Renal cortex interstitium (tissue), 11 donors: ENCODE measurements around the gene CAP1. TPM values are rescaled to one million over a fixed set of nuclear protein-coding genes. Genes with fewer than 3 reads are reported as not detected.
"Not testable (repeated sequence)": the region's sequence is repeated elsewhere in the genome, so short reads cannot be mapped to it uniquely, and the experiment has no call there.

Experiments
- DNase-seq, 11 donors: peaks; one replicate each; pipeline ENCODE4 v3.0.0-alpha.2; 2013; ENCODE audit warnings: low read depth in 9 of 11, low spot score in 4 of 11; ENCODE audit errors: extremely low read depth in 1 of 11
- polyA plus RNA-seq, 3 donors: library from polyadenylated mRNA; unstranded; fragments of 120-200 nt; gene quantifications; one replicate each; pipeline ENCODE4 v1.2.1, GENCODE V29; 2013; ENCODE audit not compliant: insufficient read length in 3 of 3

Gene CAP1
- polyA plus RNA-seq, 3 donors = 169 to 193 (median 193) TPM

GRCh38 chr1:40017951-40018575 lies 22.5 kb upstream of the CAP1 start:
- no peak for DNase-seq

DNA sequence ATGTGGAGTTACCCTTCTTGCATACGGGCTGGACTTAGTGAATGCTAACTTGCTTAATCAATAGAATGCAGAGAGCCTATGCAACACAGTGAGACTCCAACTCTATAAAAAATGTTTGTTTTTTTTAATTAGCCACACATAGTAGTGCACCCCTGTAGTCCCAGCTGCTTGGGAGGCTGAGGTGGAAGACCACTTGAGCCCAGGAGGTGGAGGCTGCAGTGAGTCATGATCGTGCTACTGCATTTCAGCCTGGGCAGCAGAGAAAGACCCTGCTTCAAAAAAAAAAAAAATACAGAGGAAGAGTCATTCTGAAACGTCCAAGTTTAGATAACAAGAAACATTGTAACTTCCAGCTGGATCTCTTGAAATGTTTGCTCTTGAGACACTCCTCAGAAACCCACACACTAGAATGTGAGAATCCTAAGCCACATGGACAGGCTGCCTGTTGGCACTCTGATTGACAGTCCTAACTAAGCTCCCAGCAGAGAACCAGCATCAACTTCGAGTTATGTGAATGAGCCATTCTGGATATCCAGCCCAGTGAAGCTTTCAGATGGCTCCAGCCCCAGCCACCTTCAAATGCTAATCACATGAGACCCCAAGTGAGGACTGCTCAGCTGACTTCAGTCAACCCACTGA lies 20.0 kb upstream of the CAP1 start:
- no peak for DNase-seq

- DNase-seq = no peak
Measured at GRCh38 chr1:40023379-40023944, 17.1 kb upstream of the CAP1 start.

DNA sequence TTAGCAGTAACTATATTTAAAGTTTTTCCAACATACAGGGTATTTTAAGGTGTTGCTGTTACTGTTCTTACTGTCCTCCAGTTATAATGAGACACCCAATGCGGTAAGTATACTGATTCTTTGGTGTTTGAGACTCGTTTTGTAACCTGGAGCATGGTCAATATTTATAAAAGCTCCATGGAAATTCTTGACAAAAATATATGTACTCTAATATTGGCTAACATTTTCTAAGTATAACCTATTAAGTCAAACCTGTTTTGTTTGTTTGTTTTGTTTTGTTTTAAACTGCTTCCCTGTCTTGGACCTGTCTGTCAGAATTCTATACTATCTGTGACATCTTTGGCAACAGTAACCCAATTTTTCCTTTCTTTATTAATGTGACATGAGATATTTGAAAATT lies 15.9 kb upstream of the CAP1 start:
- DNase-seq = no peak

- DNase-seq = no peak
Measured at GRCh38 chr1:40027647-40028046, 12.9 kb upstream of the CAP1 start.

GRCh38 chr1:40029608-40030007 lies 10.9 kb upstream of the CAP1 start:
- no peak for DNase-seq

DNA sequence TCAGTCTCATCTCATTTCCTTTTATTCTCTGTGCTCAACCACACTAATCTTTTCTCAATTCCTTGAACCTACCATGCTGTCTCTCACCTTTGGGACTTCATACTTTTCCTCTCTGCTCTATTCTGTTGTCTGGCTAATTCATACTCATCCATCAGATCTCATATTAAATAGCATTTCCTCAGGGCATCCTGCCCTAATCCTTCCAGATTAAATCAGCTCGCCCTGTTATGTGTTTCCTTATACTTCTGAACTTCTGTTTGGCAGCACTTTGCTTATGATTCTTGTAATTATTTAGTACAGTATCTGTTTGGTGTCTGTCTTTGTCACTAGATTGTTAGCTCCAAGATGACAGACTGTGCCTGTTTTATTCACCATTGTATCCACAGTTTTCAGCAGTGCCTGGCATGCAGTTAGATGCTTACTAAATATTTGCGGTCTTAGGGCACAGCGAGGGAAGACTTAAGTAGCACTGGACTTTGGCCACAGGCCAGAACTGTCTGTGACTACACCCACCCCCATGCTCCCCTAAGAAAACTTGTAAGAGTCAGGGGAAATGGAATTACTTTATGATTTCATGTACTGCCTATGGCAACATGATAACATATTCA lies 9.9 kb upstream of the CAP1 start:
- peak in 1 of 11 donors; percentile 25 for DNase-seq

DNA sequence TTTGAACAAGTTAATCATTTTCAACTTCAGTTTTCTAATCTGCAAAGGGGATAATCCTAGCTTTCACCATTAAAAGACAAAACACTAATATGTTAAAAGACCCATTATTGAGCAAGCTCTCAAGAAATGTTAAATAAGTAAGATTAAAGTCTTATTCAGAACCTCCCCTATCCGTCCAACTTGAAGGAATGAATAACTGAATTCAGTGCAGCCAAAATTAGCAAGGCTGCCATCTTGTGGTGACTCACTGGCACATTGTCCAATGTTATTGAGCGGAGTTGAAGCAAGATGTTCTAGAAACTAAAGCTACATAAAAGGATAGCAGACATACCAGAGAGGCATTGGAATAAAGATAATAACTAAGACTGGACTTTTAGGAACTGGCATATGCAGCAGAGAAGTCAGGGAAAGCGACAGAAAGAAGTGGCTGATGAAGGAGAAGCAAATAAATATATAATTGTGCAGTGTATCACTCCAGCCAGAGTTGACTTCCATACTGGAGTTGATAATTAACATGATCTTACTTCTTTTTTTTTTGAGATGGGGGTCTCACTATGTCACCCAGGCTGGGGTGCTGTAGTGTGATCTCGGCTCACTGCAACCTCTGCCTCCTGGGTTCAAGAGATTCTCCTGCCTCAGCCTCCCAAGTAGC lies 8.2 kb upstream of the CAP1 start:
- peak in 9 of 11 donors; percentile 22 to 46 (median 31) for DNase-seq

GRCh38 chr1:40034869-40035268 lies 5.7 kb upstream of the CAP1 start:
- DNase-seq = no peak

- DNase-seq = no peak
Measured at GRCh38 chr1:40036574-40036973, 4.0 kb upstream of the CAP1 start.

- DNase-seq = not testable (repeated sequence)
Measured at GRCh38 chr1:40037254-40037653, 3.3 kb upstream of the CAP1 start.

DNA sequence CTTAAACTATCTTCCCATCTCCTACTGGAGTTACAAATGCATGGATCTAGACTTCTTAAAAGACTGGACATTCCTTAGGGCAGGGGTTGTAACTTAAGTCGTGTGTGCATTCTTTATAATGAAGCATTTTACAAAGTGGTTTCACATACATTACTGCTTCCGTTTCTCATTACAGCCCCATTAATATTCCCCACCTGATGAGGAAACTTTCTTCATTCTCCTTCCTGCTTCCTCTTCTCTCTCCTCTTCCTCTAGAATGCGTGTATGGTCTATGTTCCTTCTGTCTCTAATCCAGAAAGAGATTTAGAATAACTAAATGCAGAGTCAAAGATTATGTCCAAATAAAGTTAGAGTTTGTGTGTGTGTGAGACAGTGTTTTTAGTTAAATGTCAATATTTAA lies 1.8 kb upstream of the CAP1 start:
- DNase-seq = no peak

GRCh38 chr1:40039245-40039756 lies 1.2 kb upstream of the CAP1 start:
- DNase-seq = peak in 6 of 11 donors; percentile 23 to 50 (median 30)

DNA sequence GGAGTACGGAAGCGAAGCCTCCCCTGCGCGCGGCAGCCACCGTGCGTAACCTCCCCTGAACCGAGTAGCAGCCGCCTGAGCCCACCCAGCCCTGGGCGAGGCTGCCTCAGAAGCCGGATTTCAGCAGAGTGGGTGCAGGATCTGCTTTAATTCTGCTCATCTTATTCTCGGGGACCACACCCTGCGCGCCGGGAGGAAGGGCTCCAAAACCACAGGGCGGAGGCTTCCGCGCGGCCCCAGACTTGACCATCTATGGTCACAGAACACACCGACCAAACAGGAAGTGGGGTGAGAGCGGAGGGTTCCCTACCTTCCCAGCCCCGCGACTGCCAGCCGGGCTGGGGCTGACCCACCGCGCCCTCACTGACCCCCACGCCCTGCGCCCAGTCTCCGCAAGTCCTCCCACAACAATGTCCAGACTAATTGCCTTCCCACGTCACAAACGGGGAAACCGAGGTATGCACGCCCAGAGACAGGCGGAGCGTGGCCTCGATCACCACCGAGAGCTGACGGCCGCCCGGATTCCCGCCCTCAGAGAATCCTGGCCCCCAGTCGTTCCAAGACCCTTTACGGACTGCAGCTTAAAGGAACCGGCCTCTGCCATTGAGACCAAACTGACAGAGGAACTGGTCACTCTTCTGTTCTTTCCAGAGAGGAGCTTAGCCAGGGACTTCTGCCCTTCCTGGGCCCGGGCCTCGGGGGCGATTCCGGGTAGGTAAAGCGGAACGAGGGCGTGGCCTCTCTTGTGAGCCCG lies 595 bp upstream of the CAP1 start:
- peak in 10 of 11 donors; percentile 26 to 57 (median 44) for DNase-seq

GRCh38 chr1:40041466-40041838 lies 923 bp downstream of the CAP1 start:
- no peak for DNase-seq

DNA sequence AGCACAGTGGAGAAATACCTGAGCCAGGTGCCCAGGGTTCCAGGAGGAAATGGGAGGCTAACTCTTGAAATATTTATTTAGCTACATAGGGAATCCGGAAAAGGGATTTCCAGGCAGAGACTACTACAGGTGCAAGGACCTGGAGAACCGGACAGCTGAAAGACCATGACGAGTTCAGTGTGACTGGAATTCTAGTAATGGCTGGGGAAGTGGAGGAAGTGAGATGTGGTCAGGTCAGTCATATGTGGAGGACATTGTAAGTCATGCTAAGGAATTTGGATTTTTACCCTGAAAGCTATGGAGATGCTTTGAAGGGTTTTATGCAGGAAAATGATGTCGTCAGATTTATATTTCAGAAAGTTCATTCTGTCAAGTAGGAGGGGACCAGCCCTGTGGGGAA lies 1.8 kb downstream of the CAP1 start:
- no peak for DNase-seq

DNA sequence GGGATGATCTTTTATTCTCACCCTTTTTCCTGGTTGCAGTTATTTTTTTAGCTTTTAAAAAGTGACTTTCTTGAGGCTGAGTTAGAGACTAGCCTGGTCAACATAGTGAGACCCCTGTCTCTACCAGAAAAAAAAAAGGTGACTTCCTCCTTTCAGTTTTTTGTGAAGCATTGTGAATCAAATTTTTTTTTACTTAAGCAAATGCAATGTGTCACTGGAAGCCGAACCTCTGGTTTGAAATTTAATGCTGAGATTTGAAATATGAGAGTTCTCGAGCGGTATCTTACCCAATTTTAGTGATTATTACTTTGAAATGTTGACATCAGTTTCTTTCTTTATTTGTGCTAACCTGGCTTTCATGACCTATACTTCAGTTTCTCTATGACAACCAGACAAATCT lies 3.6 kb downstream of the CAP1 start:
- DNase-seq = no peak

DNA sequence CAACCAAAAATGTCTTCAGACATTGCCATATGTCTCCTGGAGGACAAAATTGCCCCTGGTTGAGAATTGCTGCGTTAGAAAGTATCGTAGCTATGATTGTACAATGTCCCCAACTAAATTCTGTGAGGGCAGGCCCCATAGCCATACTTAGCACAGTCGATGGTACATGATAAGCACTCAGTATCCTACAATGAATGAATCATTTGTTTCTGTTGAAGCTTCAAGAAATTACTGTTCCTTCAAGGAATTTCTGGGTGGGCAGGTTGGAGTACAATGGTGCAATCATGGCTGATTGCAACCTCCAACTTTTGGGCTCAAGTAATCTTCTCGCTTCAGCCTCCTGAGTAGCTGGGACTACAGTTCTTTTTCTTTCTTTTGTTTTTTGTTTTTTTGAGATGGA lies 4.7 kb downstream of the CAP1 start:
- no peak for DNase-seq

- DNase-seq = no peak
Measured at GRCh38 chr1:40045766-40046165, 5.2 kb downstream of the CAP1 start.
